HG03066 (cell line): ENCODE data around the gene TDRD9.

Experiments used
- ATAC-seq: cut with Tn5 transposase; IDR thresholded peaks from one replicate; pipeline ENCODE4 v1.9.1; 2021; ENCODE audit warnings: low read depth; ENCODE audit not compliant: unreplicated experiment

The TDRD9 gene

GRCh38 chr14:104099096-104100041, 171.1 kb downstream of the TDRD9 start:
- ATAC-seq: no peak

DNA sequence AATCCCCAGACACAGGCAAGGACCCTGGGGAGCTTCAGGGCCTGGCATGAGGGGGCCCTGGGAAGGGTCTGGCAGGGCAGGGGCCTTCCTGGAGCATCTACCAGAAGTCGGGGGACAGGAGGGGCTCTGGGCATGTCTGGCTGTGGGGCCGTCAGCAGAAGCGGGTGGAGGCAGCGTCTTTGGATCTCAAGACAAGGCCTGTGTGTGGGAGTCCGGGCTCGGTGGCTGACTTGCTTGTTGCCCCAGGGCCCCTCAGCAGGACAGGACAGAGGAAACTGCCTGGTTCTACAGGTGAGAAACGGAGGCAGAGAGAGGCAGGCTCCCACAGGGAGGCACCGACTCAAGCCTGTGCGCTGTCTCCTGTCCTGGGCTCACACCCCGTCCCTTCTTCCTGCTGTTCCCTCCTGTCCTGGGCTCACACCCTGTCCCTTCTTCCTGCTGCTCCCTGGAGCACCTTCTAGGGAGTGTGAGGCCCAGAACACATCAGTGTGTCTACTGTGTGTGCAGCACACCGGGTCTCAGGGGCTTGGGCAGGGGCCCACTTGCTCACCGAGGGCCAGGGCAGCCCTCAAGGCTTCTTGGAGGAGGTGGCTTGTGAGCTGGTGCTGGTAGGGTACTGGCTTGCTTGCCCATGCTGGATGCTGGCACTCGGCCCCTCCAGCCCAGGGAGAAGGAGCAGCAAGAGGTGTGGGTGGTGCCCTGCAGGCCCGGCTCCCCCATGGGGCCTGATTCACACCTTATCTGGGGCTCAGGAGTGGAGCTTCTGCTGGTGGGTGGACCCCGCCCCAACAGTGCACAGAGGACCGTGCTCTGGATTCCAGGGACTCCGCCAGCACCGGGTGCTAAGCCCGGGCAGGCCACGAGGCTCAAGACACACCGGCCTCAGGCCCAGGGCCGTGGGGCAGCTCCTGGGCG, 172.2 kb downstream of the TDRD9 start:
- no peak for ATAC-seq

DNA sequence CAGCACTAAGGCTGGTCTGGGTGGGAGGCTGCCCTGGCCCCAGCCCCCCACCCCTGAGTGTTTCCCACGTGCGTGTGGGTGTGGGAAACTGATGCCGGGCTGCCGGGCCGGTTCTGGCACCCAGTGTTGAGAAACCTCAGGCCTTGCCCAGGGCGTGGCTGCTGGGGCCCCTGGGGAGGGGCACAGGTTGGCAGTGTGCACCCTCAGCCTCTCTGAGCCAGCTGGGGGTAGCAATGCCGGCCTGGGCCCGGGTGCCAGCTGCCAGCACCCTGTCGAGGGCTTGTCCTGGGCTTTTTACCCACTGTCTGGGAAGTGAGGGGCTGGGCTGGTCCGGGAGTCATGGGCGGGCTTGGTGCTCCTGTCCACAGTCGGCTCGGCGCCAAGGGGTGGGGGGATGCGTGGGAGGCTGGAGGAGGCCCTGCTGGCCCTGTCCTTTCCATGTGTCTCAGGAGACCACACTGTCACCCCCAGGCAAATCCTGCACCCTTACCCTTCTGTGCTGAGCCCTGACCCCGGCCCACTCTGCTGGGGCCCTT, 172.9 kb downstream of the TDRD9 start:
- ATAC-seq: no peak

DNA sequence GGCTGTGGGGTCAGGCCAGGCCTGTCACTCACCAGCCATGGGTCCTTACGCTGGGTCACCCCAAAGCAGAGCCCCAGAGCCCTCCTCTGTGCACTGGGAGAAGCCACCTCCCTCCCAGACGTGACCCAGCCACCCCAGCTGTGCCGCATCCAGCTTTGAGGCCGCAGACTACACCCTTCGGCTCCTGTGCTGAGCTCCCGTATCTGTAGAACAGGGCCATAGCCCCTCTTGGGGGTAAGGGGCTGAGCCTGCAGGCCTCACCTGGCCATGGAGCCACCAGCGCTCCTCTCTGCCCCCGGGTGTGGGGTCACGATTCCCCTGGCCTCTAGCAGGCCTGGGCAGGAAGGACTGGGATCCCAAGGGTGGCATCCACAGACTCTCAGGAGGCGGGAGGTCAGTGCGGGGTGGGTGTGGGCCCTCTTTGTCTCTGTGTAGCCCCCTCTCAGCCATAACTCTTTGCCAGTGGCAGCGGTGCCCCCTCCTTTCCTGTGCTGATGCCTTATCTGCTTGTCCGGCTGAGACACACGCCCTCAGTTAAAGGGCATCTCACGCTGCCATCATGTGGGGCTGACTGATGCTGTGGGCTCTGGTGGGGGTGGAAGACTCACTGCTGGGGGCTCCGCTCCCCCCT, 173.5 kb downstream of the TDRD9 start:
- ATAC-seq: no peak
